SIG-M5 treated with dmso at 0.1 percent for 504 hours (cell line): Measurements from ENCODE around the gene KCTD8.
"Not testable (repeated sequence)": the region's sequence is repeated elsewhere in the genome, so short reads cannot be mapped to it uniquely, and the experiment has no call there.

Experiments
- DNase-seq: peaks from one replicate; lab custom pipeline; 2025; ENCODE audit not compliant: unreplicated experiment; lab: John Stamatoyannopoulos, UW

KCTD8 gene

DNA sequence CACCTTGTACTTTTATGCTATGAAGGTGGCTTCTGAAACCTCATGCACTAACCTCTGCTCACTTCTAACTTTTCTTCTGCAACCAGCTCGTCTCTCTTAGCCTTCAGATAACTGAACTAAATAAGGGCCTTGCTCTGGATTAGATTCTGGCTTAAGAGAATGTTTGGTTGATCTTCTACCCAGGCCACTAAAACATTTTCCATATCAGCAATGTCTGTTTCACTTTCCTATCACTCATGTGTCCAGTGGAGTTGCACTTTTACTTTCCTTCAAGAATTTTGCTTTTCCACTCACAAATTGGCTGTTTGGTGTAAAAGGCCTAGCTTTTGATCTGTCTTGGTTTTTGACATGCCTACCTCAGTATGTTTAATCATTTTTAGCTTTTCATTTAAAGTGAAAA is 105.8 kb downstream of the KCTD8 start:
- no peak for DNase-seq

DNA sequence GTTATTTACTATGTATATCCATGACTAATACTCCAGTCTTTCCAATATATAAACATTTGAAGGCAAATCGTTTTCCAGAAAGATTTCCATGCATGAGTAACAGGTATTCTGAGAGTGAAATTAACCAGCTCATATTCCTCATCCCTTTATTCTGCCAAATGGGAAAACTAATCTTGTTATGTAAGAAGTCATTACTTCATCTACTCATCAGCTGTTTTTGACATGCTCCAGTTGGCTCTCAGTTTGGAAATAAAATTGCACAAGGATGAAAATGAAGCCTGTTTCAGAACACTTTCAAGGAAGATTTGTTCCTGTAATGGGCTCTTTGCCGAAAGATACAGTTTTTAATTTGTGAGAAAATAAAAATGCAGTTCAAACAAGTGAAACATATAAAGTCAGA is 121.9 kb downstream of the KCTD8 start:
- no peak for DNase-seq

DNA sequence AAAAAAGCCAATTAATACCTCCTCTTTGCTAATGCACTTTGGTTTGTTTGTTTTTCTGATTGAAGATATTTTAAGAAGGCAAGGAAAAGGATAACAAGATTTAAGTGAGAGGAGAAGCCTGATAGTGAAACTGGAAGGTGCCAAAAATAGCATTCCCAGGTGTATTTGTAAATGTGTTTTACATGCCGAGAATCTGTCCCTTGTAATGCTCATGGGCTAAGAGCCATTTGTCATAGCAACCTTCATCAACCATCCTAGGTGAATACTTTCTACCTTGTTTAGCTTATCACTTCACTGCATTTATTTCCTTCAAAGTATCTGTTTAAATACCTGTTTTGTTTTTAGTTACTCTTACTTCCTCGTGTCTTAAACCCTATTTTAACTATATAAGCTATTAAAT is 127.8 kb downstream of the KCTD8 start:
- DNase-seq: no peak

DNA sequence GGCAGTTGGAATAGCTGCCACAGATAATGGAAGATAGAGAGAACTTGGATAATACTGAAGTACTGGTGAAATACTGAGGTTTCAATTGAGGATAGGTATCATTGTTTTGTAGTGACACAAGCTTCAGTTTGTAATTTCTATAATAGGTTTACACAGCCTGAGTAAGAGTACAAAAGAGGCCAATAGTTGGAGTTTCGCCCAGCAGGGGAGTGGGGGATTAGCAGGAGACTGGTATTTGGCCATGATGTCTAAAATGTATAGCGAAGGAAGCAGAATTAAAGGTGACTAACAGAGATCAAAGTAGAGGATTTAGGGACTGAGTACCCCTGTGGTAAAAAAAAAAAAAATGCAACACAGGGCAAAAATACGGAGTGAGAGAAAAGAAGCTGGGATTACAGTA is 129.5 kb downstream of the KCTD8 start:
- DNase-seq: no peak

DNA sequence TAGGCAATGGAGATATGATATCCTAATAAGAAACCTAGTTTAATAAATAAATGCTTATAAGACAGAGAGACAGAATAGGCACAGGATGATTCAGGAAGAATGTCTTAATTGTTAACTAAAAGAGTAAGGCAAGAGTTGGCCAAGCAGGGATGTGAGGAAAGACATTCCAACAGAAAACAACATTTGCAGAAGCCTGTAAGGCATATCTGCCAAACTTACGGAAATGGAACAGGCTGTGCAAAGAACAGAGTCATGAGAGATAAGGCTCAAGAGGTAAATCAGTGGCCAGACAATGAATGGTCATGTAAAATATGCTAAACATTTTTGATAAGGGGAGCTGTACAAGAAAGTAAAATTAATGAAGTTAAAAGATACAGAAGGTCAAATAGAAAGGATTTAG is 134.9 kb downstream of the KCTD8 start:
- DNase-seq: no peak

DNA sequence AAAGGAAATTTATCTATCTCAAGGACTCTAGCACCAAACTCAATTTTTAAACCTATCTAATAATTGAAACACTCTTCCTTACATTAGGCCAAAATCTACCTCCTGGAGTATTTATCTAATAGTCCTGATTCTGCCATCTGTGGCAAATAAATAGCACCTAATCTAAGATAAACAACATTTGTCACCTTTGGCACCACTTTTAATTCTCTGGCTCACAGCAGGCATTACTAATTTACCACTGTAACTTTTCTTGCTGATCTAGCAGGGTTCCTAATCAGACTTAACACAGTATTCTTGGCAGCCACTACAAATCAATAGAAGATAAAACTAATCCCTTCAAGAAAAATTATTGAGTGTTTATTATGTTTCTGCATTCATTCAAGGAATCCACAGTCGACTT is 161.1 kb downstream of the KCTD8 start:
- no peak for DNase-seq

DNA sequence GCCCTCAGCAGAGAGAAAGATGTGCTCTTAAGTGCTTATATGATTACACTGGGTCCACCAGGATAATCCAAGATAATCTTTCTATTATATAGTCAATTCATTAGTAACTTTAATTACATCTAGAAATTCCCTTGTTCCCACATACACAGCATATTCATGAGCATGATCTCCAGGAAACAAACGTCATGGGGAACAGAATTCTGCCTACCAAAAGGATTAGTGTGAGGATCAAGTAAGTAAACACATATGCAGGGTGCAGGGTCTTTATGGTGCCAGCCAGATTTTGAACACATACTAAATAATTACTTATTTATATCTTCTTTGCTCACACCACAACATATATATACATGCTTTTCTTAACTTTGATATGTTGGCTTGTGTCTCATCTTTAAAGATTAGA is 169.1 kb downstream of the KCTD8 start:
- no peak for DNase-seq

DNA sequence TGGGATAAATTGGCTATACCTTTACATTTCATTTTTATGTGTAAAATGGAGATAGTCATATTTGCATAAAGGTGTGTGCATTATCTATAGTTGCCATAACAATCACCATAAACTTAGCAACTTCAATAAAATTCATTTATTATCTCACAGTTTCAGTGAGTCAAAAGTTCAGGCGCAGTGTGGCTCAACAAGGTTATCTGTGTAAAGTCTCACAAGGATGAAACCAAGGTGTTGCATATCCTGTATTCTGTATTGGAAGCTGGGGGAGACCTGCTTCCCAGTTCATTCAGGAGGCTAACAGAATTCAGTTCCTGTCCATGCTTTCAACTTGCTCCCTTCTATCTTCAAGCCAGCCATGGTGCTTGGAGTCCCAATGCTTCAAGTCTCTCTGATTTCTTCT is 169.5 kb downstream of the KCTD8 start:
- DNase-seq: no peak

DNA sequence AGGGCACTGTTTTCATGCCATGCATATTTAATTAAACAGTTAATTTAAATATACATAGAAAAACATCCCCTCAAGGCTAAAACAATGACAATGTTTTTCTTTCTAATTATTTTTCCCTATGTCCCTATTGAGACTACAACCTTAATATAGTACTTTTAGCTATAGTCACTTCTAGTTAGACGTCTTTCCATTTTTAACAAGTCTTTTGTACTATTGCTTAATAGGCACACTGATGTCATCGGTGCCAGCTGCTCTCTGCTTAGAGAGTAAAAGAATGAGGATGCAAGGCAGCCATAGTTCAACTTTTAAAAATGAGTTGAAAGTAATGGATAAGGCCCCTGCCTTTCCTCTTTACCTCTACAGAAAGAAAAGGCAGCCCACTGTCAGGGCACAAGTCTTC is 191.1 kb downstream of the KCTD8 start:
- DNase-seq: no peak

DNA sequence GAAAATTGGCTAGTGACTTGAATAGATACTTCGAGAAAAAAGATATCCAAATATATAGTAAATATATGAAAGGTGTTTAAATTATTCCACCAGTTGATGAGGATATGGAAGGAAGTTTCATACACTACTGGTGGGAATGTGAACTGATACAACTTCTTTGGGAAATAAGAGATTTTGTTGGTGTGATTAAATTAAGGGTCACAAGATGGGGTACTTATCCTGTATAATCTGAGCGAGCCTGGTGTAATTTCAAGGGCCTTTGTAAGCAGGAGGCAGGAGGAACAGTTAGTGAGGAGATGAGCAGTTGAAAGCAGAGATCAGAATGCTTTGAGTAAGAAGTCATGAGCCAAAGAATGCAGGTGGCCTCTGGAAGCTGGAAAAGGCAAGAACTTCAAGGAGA is 192.2 kb downstream of the KCTD8 start:
- no peak for DNase-seq

DNA sequence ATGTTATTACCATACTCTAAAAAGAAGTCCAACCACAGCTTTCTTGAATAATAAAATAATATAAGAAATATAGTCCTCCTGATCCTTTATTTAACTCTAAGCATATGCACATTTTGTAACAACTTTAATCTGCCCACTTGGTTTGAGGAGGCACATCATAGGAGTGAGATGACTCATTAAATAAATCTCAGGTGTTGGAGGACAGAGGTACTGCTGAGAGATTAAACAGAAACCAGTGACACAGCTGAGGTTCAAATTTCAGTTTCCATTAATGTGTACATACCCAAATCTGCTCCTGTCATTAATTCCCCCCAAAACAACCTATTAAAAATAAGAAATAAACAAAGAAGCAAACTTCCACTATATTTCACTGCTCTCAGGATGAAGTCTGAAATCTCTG is 211.0 kb downstream of the KCTD8 start:
- no peak for DNase-seq

DNA sequence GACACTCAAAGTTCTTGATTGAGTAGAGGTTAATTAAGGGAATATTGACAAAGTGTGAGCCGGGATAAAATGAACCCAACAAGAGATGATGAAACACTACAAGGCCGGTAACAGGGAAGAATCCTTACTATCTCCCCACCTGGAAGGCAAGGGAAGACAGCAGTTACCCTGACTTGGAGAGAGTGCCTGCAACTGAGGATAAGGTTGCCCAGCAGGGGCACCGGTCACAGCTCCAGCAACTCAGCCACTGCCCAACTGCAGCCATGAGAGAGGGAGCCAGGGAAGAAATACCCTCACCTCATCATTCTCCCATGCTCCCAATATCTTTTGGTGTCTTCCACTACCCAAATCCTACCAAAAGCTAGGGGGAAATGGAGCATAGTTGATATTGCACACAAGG is 212.7 kb downstream of the KCTD8 start:
- DNase-seq: no peak

DNA sequence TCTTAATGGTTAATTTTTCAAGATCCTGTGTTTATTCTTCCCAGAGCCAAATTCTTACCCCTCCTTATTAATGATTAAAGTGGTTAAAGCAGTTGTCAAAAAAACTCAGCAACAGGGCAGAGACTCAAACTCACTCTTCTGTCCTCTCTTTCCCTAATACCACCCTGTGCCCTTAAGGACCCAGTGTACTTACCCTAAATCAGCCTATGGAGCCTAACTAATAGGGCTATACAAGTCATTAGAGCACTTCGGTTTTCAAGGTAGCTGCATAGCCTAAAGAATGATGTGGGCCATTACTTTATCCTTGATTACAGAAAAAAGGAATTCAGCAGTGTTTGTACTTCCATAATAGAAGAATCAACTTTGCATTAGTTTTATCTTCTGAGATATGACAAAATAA is 216.3 kb downstream of the KCTD8 start:
- no peak for DNase-seq

DNA sequence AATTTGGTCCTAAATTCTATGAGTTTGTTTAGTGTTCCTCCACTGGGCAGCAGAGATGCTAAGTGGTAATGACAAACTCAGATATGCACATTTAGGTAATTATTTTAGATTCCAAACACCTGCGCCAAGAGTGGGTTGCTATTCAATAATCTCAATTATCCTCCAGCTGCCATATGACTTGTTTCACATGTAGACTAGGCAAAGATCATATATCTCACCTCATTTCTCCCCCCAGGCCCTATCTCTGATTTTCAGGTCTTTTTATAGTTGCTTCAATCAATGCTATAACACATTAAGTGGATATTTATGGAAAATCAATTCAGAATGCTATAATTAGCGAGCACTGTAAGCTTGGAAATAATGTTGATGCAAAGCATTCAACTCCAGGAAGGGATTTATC is 217.6 kb downstream of the KCTD8 start:
- no peak for DNase-seq

DNA sequence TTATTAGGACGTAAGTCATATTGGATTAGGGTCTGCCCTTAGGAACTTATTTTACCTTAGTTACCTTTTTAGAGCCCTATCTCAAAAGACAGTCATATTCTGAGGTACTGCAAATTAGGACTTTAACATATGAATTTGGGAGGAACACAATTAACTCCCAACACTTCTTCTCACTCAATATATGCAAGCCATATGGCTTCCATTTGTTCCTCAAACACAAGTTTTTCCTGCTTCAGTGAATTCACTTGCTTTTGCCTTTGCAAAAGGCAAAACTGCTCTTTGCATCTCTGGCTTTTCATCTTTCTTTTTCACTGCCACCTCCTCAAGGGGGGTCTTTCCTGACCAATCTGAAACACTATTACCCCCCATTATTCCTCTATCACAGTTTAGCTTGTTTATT is 220.3 kb downstream of the KCTD8 start:
- no peak for DNase-seq

DNA sequence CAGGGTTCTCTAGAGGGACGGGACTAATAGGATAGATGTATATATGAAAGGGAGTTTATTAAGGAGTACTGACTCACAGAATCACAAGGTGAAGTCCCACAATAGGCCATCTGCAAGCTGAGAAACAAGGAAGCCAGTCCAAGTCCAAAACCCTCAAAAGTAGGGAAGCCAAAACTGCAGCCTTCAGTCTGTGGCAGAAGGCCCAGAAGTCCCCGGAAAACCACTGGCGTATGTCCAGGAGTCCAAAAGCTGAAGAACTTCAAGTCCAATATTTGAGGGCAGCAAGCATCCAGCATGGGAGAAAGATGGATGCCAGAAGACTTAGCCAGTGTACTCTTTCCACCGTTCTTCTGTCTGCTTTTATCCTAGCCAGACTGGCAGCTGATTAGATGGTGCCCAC is 227.2 kb downstream of the KCTD8 start:
- no peak for DNase-seq

DNA sequence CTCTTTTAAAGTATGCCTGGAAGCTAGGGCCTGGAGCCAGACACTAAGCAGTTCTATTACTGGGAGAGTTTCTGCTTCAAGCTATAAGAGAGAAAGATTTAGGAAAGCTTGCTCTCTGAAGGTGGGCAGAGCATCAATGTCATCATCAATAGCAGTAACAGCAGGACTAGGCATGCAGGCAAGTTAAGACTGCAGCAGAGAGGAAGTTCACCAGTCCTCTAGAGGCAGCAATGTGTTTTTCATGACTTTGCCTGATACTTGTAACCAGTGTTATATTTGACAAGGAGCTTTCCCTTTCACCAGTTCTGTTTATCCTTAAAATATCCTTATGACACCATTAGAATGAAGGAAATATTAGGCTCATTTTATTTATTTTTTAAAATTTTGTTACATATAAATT is 237.9 kb downstream of the KCTD8 start:
- DNase-seq: no peak

DNA sequence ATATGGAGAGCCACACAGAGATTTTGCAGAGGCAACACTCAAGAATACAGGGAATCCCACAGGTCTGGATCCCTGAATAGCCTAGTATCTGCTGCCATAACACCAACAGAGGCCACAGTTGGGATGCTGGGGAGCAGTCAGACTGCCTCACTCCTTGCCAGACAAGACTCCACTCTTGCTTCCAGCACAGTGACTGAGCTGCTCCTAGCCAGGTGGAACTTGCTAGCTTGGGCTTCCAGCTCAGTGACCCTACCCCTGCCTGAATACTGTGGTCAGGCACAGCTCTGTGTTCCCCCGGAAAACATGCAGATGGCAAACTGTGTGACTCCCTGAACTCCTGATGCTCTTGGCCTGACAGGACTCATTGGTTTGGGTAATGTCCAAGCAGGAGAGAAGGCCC is 251.8 kb downstream of the KCTD8 start:
- no peak for DNase-seq

DNA sequence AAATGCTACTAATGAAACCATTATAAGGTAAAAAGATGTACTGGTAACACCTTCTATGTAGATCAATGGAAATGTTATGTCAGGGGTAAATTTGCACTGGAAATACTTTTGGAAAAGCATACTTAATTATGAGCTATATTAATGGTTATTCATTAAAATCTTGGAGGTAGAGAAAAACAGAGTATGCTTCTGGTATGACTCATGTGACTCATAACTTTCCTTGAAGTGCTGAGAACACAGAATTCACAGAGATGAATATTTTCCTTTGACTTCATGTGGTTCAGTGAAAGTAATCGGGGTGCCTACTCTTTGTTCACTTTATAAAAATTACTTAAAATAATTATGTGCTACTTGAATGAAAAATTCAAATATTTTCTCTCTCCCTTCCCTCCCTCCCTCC is 254.2 kb downstream of the KCTD8 start:
- no peak for DNase-seq

DNA sequence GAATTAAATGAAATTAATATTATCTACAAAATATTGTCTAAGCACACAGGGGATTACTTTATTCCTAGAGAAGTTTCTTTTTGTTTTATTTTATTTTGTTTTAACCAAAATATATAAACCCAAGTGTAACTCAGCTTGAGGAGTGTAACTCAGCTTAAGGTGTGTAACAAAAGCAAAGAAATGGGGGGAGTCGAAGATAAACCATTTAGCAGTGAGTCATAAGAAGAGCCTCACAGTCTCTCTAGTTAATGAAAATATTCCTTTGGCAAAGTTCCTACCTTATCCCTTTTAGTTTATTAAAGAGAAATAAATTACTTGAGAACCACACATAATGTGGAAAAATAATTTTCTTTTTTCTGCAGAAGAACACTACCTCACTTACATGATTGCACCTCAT is 261.8 kb downstream of the KCTD8 start:
- no peak for DNase-seq

DNA sequence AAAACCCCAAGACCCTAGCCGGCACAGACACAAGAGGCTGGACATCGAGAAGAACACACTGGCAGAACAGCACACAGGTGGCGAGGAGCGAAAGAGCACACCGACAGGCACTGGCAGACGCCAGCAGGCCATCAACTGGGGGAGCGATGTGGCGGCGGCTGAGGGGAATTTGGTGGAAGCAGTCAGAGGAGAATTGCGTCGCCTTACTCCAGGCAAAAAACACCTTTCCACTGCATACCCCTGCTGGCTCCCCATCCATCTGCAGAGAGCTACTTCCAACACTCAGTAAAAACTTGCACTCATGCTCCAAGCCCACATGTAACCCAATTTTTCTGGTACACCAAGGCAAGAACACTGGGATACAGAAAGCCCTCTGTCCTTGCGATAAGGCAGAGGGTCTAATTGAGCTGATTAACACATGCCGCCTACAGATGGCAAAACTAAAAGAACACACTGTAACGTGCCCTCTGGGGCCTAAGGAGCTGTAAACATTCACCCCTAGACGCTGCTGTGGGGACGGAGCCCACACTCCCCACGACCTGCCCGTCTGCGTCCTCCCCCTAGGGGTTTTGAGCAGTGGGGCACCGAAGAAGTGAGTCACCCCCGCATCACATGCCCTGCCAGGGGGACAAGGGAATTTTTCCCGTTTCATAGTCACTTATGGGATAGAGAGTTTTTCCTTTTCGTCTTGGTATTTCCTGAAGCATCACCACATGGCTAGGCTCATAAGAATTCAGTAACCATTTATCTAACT is 262.3 kb downstream of the KCTD8 start:
- DNase-seq: no peak

DNA sequence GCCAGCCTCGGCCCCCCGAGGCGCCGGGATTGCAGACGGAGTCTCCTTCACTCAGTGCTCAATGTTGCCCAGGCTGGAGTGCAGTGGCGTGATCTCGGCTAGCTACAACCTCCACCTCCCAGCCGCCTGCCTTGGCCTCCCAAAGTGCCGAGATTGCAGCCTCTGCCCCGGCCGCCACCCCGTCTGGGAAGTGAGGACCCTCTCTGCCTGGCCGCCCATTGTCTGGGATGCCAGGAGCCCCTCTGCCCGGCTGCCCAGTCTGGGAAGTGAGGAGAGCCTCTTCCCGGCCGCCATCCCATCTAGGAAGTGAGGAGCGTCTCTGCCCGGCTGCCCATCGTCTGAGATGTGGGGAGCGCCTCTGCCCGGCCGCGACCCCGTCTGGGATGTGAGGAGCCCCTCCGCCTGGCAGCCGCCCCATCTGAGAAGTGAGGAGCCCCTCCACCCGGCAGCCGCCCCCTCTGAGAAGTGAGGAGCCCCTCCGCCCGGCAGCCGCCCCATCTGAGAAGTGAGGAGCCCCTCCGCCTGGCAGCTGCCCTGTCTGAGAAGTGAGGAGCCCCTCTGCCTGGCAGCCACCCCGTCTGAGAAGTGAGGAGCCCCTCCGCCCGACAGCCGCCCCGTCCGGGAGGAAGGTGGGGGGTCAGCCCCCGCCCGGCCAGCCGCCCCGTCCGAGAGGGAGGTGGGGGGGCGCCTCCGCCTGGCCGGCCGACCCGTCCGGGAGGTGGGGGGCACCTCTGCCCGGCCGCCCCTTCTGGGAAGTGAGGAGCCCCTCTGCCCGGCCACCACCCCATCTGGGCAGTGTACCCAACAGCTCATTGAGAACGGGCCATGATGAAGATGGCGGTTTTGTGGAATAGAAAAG is 266.9 kb downstream of the KCTD8 start:
- DNase-seq: not testable (repeated sequence)

DNA sequence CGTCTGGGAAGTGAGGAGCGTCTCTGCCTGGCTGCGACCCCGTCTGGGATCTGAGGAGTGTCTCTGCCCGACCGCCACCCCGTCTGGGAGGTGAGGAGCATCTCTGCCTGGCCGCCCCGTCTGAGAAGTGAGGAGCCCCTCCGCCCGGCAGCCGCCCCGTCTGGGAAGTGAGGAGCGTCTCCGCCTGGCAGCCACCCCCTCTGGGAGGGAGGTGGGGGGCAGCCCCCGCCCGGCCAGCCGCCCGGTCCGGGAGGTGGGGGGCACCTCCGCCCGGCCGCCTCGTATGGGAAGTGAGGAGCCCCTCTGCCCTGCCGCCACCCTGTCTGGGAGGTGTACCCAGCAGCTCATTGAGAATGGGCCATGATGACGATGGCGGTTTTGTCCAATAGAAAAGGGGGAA is 280.8 kb downstream of the KCTD8 start:
- not testable (repeated sequence) for DNase-seq
